WTC11 (cell line): ENCODE data around the gene IFT27. TPM values are rescaled to one million over a fixed set of nuclear protein-coding genes. Genes with fewer than 3 reads are reported as not detected.

Experiments
- ATAC-seq: fragments of 200-7000 bp; cut with Tn5 transposase; 2 replicates; pipeline ENCODE4 v1.10.0; 2021; ENCODE audit warnings: mild to moderate bottlenecking, moderate library complexity
- CTCF ChIA-PET: fragments of 300-600 bp; sonication (Branson Sonifier 250); formaldehyde crosslinking; loops from one replicate; lab custom pipeline; 2021; ENCODE audit warnings: antibody characterized with exemption; lab: Charles Lee
- POLR2A ChIA-PET: fragments of 350-600 bp; sonication (Branson Sonifier 250); formaldehyde crosslinking; loops from one replicate; lab custom pipeline; 2021; ENCODE audit warnings: antibody characterized with exemption; lab: Charles Lee
- DNase-seq: peaks from one replicate; pipeline ENCODE4 v3.0.0; 2021; ENCODE audit warnings: low spot score
- H3K27ac Mint-ChIP-seq: 2 replicates; pipeline ENCODE4 v1.8.0; 2021; ENCODE audit warnings: mixed read lengths
- H3K27me3 Mint-ChIP-seq: 2 replicates; pipeline ENCODE4 v1.8.0; 2021; ENCODE audit warnings: low read depth, mild to moderate bottlenecking, moderate library complexity, mixed read lengths
- H3K36me3 Mint-ChIP-seq: 2 replicates; pipeline ENCODE4 v1.8.0; 2021; ENCODE audit warnings: mixed read lengths
- H3K4me1 Mint-ChIP-seq: 2 replicates; pipeline ENCODE4 v1.8.0; 2022; ENCODE audit warnings: mixed read lengths
- H3K4me3 Mint-ChIP-seq: 2 replicates; pipeline ENCODE4 v1.8.0; 2021; ENCODE audit warnings: mild to moderate bottlenecking, moderate library complexity, mixed read lengths
- H3K9me3 Mint-ChIP-seq: 2 replicates; pipeline ENCODE4 v1.8.0; 2021; ENCODE audit warnings: mixed read lengths
- AR ChIP-seq: fragments of 250-450 bp; sonication (Bioruptor Pico); IDR thresholded peaks from 2 replicates; pipeline ENCODE4 v1.9.0; 2021; ENCODE audit warnings: mild to moderate bottlenecking
- CBFB ChIP-seq: sonication (generic); formaldehyde crosslinking; IDR thresholded peaks from 2 replicates; pipeline ENCODE4 v1.8.1; 2022; ENCODE audit warnings: mild to moderate bottlenecking, low read depth, missing genetic modification reagents
- CDX4 ChIP-seq: fragments of 250-450 bp; sonication (Bioruptor Pico); IDR thresholded peaks from 2 replicates; pipeline ENCODE4 v1.9.0; 2021; ENCODE audit warnings: moderate library complexity, mild to moderate bottlenecking, inconsistent platforms, borderline replicate concordance
- EMX1 ChIP-seq: fragments of 250-450 bp; sonication (Bioruptor Pico); IDR thresholded peaks from 2 replicates; pipeline ENCODE4 v1.8.0; 2021; ENCODE audit warnings: mild to moderate bottlenecking
- ERG ChIP-seq: fragments of 250-450 bp; sonication (Bioruptor Pico); IDR thresholded peaks from 2 replicates; pipeline ENCODE4 v1.8.0; 2021; ENCODE audit warnings: mild to moderate bottlenecking
- ESRRA ChIP-seq: sonication (generic); formaldehyde crosslinking; IDR thresholded peaks from 2 replicates; pipeline ENCODE4 v1.8.1; 2022; ENCODE audit warnings: mild to moderate bottlenecking, missing genetic modification reagents, borderline replicate concordance
- HMGA2 ChIP-seq: fragments of 250-450 bp; sonication (Bioruptor Pico); IDR thresholded peaks from 2 replicates; pipeline ENCODE4 v1.4.0; 2021; ENCODE audit warnings: mild to moderate bottlenecking, moderate library complexity
- IRF1 ChIP-seq: sonication (generic); formaldehyde crosslinking; IDR thresholded peaks from 2 replicates; pipeline ENCODE4 v1.8.0; 2023; ENCODE audit warnings: missing genetic modification reagents
- MXD4 ChIP-seq: fragments of 250-450 bp; sonication (Bioruptor Pico); IDR thresholded peaks from 2 replicates; pipeline ENCODE4 v1.8.0; 2021; ENCODE audit warnings: mild to moderate bottlenecking, moderate library complexity, borderline replicate concordance
- NFATC4 ChIP-seq: fragments of 250-450 bp; sonication (Bioruptor Pico); IDR thresholded peaks from 2 replicates; pipeline ENCODE4 v1.9.0; 2021; ENCODE audit warnings: mild to moderate bottlenecking
- NFE2L1 ChIP-seq: sonication (generic); formaldehyde crosslinking; IDR thresholded peaks from 2 replicates; pipeline ENCODE4 v1.8.1; 2023; ENCODE audit warnings: missing genetic modification reagents
- SOX15 ChIP-seq: fragments of 250-450 bp; sonication (Bioruptor Pico); IDR thresholded peaks from 2 replicates; pipeline ENCODE4 v1.9.0; 2021; ENCODE audit warnings: mild to moderate bottlenecking
- TP53 ChIP-seq: sonication (generic); formaldehyde crosslinking; IDR thresholded peaks from 2 replicates; pipeline ENCODE4 v1.8.1; 2023; ENCODE audit warnings: mild to moderate bottlenecking, missing genetic modification reagents
- ZNF281 ChIP-seq: sonication (generic); formaldehyde crosslinking; IDR thresholded peaks from 2 replicates; pipeline ENCODE4 v1.8.0; 2023; ENCODE audit warnings: mild to moderate bottlenecking, missing genetic modification reagents
- ZNF423 ChIP-seq: fragments of 250-450 bp; sonication (Bioruptor Pico); IDR thresholded peaks from 2 replicates; pipeline ENCODE4 v2.1.2; 2022; ENCODE audit warnings: mild to moderate bottlenecking, moderate library complexity
- total RNA-seq: library from RNA; stranded (reverse); gene quantifications from 3 replicates; pipeline ENCODE4 v1.2.3, GENCODE V29; 2021

IFT27 gene
- total RNA-seq, 1 experiment from 2014 or later = 47.9 TPM

- ChIA-PET CTCF (no interaction called here), POLR2A (no interaction called here)
- Mint-ChIP-seq H3K9me3 (peaks cover 22% of the 10 kb centered on the region), H3K4me1 (peaks cover 7% of the 10 kb centered on the region), H3K36me3 (peaks cover 3% of the 10 kb centered on the region; the same call in 1 of the 2 replicates), H3K4me3 (no peak overlapping the region), H3K27ac (no peak overlapping the region), H3K27me3 (peaks cover 23% of the 10 kb centered on the region)
- no peak for TF ChIP-seq CDX4 (CRISPR knock-in tag)
- TF ChIP-seq ERG = no peak
- TF ChIP-seq CBFB = no peak
- no peak for TF ChIP-seq SOX15
- ATAC-seq = no peak
- DNase-seq = no peak
Observed at GRCh38 chr22:36737776-36738175, 38.1 kb downstream of the IFT27 start.

GRCh38 chr22:36736701-36737320, 39.1 kb downstream of the IFT27 start:
- no peak for DNase-seq
- H3K4me1 Mint-ChIP-seq = peaks cover 7% of the 10 kb centered on the region
- peaks cover 27% of the 10 kb centered on the region for H3K27me3 Mint-ChIP-seq
- ChIA-PET POLR2A (no interaction called here), CTCF (no interaction called here)
- no peak overlapping the region for H3K4me3 Mint-ChIP-seq
- peaks cover 26% of the 10 kb centered on the region for H3K9me3 Mint-ChIP-seq
- H3K36me3 Mint-ChIP-seq = peaks cover 3% of the 10 kb centered on the region; the same call in 1 of the 2 replicates
- ATAC-seq = no peak
- TF ChIP-seq HMGA2 (CRISPR knock-in tag) (no peak), CBFB (no peak), ZNF281 (CRISPR knock-in tag) (no peak), AR (CRISPR knock-in tag) (no peak), ZNF423 (CRISPR knock-in tag) (no peak), MXD4 (no peak), IRF1 (CRISPR knock-in tag) (no peak), SOX15 (no peak), TP53 (CRISPR knock-in tag) (no peak), EMX1 (CRISPR knock-in tag) (no peak), ESRRA (CRISPR knock-in tag) (no peak), NFE2L1 (CRISPR knock-in tag) (no peak), NFATC4 (CRISPR knock-in tag) (no peak)
- no peak overlapping the region for H3K27ac Mint-ChIP-seq
